ENCODE data around the gene TNFAIP3.

The TNFAIP3 gene

GRCh38 chr6:137931849-137932465 is 64.9 kb downstream of the TNFAIP3 start:
- H3K36me3 ChIP-seq (ENCODE audit: control insufficient read depth in 1 of 2, insufficient read depth in 2 of 2, low read length in 2 of 2): no peaks in the 10 kb centered on the region

More at GRCh38 chr6:137931849-137932465, 64.9 kb downstream of the TNFAIP3 start:
- no peaks in the 10 kb centered on the region for H3K9me3 ChIP-seq (ENCODE audit: control insufficient read depth in 1 of 2, low read length in 2 of 2)
- H3K27ac ChIP-seq (ENCODE audit: low read depth, low read length): no peak overlapping the region
- no peak overlapping the region for H3K4me3 ChIP-seq (ENCODE audit: low read depth in 1 of 2, low read length in 2 of 2)
- H3K9ac ChIP-seq (ENCODE audit: low read depth in 1 of 2, low read length in 2 of 2): no peak overlapping the region
- H3K27me3 ChIP-seq (ENCODE audit: control insufficient read depth in 1 of 2, insufficient read depth in 2 of 2, low read length in 2 of 2): no peaks in the 10 kb centered on the region
- peaks cover 0 to 4% of the 10 kb centered on the region in 2 donors for H3K4me1 ChIP-seq (ENCODE audit: control insufficient read depth in 1 of 2, insufficient read depth in 2 of 2, low read length in 2 of 2)
